HL-60/S4 (cell line): ENCODE data around the gene SLC6A15.

ENCODE experiments used
- in situ Hi-C: fragments of 300-500 bp; cut with MboI; formaldehyde crosslinking; loops from 2 replicates; pipeline ENCODE4 v1.14.3; 2022; ENCODE audit warnings: low sequenced_read_pairs

Gene SLC6A15

GRCh38 chr12:84912198-84913128, at the start of gene SLC6A15:
Gene SLC6A15, minus strand, starts transcription at chr12:84912799. Its CDS starts 20,679 bp downstream, at chr12:84892120.
- in situ Hi-C loops = no loop called here

- in situ Hi-C loops = no loop called here
These were observed 48.3 kb upstream of the SLC6A15 start for GRCh38 chr12:84960918-84961317.

DNA sequence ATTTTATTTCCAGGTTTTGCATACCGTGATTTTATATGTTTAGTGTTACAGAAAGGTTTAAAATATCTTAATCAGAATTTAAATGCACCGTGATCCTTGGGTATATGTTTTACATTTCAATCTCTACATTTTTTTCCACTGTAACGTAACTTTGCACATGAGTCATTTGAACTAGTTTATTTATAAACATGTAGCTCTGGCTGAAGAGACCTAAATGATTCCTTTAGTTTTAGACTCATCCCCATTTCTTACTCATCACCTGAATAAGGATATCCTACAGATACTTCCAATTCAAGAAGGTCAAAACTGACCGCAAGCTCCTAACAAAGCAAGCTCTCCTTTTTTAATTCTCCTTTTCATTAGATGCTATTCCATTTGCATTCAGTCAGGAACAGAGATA, 42.7 kb upstream of the SLC6A15 start:
- in situ Hi-C loops = no loop called here

GRCh38 chr12:84954415-84954814, 41.8 kb upstream of the SLC6A15 start:
- in situ Hi-C loops = no loop called here

DNA sequence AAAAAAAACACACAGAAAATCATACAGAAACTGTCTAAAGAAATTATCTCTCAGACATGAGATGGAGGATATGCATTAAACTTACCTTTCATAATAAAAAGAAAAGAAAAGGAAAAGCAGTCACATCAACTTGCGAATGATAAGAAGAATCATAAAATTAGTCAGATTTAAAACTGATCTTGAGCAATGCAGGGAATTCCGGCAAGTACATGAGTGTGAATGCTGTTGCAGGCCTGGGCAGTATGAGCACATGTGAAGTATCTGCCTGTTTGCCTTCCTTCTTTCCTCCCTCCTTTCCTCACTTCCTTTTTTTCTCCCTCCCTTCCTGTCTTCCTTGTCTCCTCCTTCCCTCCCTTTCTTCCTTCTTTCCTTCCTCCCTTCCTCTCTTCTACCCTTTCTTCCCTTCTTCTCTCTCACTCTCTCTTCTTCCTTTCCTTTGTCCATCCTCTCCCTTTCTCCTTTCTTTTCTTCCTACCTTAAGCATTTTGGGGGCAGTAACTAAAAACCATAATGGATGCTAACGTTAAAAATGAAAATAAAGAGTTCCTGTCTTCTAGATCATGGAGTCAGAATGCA, 38.5 kb upstream of the SLC6A15 start:
- in situ Hi-C loops = no loop called here

DNA sequence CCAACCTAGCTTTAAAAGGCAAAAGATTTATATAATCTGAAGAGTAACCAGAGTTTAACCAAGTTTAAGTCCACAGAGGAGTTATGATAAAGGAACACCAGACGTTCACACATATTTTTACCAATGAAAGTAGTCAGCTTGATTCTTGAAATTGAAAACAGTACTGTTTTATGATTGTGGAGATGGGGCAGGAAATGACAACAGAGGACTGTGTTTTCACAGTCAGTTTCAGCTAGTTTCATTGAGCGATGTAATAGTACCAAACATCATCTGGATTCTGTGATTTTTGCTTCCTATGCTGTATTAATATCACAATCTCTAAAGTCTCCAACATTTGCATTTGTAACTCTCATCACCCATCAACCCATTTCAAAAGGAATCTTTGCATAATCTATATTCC, 34.2 kb upstream of the SLC6A15 start:
- in situ Hi-C loops = no loop called here

DNA sequence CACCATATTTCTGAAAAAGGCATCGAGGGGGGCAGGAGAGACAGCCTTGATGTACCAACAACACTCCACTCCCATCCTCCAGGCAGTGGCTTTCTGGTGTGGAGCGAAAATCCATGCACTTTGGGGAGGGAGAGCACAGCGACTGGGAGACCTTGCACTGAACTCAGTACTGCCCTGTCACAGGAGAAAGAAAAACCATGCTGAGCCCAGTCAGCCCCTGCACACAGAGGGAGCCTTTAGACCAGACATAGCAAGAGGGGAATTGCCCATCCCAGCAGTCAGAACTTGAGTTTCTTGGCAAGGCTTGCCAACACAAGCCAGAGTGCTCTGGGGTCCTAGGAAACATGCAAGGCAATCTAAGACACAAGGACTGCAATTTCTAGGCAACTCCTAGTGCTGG, 24.8 kb upstream of the SLC6A15 start:
- in situ Hi-C loops = no loop called here

- in situ Hi-C loops = no loop called here
These were observed 16.9 kb upstream of the SLC6A15 start for GRCh38 chr12:84929501-84929900.

- in situ Hi-C loops = no loop called here
These were observed 12.4 kb upstream of the SLC6A15 start for GRCh38 chr12:84924981-84925380.

- in situ Hi-C loops = no loop called here
These were observed 10.1 kb upstream of the SLC6A15 start for GRCh38 chr12:84922693-84923092.

DNA sequence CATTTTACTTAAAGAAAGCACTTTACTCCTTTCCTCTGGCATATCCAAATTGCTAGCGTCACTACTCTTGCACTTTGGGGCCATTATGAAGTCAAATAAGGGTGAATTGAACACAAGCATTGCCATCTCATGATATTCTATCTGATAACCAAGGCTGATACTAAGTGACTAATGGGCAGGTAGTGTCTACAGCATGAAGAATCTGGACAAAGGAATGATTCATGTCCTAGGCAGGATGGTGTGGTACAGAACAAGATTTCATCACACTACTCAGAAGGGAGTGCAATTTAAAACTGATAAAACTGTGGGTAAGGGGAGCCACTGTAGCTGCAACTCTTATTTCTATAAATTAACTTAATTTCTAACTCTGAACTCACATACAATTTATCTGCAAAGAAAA, 7.7 kb upstream of the SLC6A15 start:
- in situ Hi-C loops = no loop called here

- in situ Hi-C loops = no loop called here
These were observed 6.7 kb upstream of the SLC6A15 start for GRCh38 chr12:84919271-84919670.

GRCh38 chr12:84913129-84913515, 523 bp upstream of the SLC6A15 start:
- in situ Hi-C loops = no loop called here

DNA sequence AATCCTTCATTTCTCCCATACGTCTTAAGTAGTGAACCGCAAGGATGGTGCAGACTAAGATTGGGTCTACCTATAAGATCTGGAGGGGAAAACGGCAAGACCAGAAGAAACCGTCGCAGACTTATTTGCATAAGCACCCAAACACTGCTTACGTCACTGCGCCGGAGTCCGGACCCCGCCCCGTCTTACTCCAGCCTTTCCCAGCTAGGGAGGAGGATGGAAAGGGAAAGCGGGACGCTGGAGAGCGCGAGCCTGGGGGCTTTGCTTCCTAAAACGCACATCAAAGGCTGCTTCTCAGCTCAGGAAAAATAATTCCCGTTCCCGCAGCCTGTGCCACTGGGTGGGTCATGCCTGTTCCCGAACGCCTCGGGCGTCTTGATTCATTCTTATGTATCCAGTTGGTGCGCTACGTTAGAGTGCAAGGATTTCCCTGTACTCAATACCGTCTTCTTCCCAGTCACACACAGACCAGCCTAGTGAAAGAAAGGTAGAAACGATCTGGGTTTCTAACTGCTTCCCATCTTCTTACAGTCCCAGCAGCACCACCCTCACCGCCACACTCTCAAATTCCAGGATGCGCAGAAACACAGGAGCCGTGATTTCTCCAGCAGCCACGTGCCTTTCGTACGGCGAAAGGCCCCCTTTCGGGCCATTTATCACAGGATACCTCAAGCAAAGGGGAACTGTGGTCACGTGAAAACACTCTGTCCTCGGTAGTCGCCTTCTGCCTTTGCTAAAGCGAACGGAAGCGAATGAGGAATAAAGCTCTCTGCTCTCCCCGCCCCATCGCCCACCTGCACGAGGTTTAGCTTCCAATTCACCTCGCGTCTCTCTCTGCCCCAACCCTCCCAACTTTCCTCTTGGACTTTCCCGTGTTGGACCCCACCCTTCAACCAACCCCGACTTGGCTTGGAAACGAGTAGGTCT, 1.1 kb downstream of the SLC6A15 start:
- in situ Hi-C loops = no loop called here

DNA sequence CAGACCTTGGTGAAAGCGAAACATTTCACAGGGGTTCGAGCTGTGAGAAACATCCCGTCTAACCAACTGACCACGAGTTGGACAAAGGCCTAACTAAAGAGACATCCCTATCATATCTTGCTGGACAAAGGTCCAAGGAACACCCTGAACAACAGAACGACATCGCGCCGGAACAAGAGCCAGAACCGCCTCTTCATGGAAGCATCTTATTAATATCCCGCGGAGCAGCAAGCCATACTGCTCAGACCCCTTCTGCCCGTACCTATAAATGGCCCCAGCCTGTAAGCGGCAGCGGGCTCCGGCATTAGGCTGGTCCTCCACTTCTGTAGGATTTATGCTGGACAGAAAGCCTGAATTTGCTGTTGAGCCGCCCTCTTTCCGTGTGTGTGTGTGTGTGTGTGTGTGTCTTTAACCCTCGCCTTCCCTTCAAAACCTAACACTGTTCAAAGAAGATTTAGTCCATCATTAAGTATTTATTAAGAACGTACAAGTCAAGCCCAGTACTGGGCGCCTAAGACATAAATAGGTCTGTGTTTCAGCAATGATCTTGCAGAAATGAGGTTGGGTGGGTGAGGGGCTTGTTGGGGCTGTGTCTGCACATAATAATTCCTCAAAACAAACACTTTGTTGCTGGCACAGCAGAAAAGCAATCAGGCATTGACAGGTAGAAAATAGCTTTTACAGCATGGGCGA, 1.9 kb downstream of the SLC6A15 start:
- in situ Hi-C loops = no loop called here

DNA sequence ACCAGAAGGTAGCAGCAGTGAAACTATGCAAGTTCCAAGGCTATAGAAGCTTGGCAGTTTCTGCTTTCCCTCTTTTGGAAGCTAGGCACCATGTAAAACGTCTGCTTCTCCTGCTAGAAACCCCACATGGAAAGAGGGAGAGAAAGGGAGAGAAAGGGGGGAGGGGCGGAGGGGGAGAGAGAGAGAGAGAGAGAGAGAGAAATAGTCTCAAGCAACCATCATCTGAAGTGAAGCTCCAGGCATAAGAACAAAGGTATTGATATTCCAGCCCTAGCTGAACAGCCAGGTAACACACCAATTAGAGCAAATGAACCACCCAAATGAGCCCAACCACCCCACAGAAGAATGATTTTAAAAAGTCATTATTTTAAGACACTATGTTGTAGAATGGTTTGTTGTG, 8.5 kb downstream of the SLC6A15 start:
- in situ Hi-C loops = no loop called here

GRCh38 chr12:84891106-84891838, 21.3 kb downstream of the SLC6A15 start:
- in situ Hi-C loops = loop anchor here (25.0 kb wide), 1 partner anchor 121 kb away; no protein-coding TSS in a partner anchor

- in situ Hi-C loops = loop anchor here (25.0 kb wide), 1 partner anchor 122 kb away; no protein-coding TSS in a partner anchor
These were observed 22.8 kb downstream of the SLC6A15 start for GRCh38 chr12:84889818-84890217.

GRCh38 chr12:84888861-84889260, 23.7 kb downstream of the SLC6A15 start:
- in situ Hi-C loops = loop anchor here (25.0 kb wide), 1 partner anchor 123 kb away; no protein-coding TSS in a partner anchor

- in situ Hi-C loops = loop anchor here (25.0 kb wide), 1 partner anchor 135 kb away; no protein-coding TSS in a partner anchor
These were observed 35.3 kb downstream of the SLC6A15 start for GRCh38 chr12:84877340-84877739.
